NOMO-1 treated with DMSO at 0.1 percent for 48 hours (cell line): ENCODE results near the gene EPHA4.

Experiments
- DNase-seq: peaks from one replicate; lab custom pipeline; 2025; ENCODE audit not compliant: unreplicated experiment; lab: John Stamatoyannopoulos, UW

The EPHA4 gene

DNA sequence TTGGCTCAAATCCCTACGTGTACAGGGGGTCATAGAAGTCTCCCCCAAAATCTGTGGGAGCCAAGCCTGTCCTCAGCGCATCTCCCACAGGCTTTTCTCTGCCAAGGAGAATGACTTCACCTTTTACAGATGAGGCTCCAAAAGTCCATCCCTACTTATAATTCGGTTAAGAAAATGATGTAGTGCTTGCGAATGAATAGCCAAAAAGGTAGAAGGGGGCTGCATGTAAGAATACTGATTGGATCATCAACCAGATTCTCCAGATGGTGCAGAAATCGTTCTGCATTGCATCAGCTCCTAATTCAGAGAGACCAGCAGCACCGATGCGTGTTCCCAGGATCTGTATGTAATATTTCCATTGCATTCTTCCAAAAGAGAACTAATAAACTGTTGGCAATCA, 91.9 kb downstream of the EPHA4 start:
- DNase-seq: no peak

DNA sequence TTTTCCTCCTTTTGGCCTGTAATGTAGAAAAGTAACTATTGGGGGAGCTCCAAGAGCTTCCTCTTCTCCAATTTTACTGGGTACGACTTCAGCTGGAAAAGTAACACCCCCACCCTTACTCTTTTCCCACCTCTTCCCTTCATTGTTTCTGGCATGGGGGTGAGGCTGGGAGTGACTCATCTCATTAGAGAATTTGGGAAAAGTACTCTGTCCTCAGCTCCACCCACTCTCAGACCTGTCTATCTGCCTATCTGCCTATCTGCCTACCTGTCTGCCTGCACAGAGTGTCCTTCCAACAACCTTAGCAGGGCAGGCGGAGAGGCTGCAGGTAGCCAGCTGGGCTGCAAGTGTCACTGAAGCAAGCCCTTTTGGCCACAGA, 93.6 kb downstream of the EPHA4 start:
- no peak for DNase-seq

DNA sequence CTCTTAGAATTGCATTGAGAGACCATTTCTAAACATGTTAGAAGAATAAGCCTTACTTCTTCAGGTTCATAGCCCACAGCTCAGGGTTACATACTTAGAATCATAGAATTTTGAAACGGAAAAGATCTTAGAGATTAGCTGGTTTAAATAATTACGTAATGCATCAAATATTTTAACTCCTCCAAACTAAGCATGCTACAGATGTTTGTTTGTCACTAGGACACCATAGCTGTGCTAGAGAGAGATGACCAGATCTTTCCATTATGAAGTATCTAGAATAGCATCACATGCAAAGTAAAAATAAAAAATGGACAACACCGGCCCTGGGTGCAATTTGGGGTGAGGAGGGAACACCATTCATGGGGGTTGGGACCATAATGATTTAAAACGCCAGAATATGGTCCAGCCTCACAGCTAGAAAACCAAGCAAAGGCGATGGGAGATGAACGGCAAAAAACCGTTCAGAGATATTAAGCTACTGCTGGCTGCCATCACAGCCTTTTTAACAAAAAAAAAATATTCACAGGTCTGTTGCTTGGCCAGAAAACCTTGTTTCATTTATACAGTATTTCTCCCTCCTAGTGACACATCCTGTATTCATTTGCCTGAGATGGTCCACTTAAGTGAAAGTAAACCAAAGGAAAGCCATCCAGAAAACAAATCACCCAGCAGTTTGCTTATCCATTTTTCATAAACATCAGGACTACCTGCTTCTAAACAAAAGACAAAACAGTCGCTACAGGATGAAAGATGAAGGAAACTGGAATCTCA, 94.2 kb downstream of the EPHA4 start:
- no peak for DNase-seq

DNA sequence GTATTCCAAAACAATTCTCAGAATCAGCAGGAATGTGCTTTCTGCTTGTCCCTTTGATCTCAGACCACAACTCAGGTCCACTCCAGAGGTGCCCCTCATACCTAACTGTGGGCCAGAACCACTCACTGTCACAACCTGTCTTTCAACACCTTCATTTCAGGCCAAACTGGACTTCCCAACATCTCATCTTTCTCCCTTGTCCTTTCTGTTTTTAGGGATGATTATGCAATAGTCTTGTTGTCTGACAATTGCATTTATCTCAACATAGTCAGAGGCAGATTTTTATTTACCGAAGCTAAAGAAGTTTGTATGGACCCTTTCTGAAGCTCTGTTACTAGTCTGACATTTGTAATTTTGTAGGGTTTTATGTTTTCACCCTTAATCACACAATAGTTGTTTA, 95.9 kb downstream of the EPHA4 start:
- DNase-seq: no peak

DNA sequence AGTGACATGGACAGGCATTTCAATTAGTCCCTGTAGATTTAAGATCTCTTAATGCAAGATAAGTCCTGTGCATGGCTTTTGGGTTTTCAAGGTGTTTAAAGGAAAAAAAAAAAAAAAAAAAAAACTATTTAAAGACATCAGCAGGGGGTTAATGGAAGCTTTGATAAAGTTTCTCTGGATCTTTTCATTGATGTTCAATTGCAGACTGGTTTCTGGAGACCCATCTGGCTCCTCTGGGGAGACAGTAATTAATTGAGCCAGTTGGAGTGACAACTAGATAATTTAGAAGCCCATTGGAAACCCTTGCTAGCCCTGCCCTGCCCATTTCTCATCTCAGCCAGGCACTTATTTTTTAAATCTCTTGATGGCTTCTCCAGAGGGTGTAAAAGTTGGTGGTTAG, 98.7 kb downstream of the EPHA4 start:
- DNase-seq: no peak

DNA sequence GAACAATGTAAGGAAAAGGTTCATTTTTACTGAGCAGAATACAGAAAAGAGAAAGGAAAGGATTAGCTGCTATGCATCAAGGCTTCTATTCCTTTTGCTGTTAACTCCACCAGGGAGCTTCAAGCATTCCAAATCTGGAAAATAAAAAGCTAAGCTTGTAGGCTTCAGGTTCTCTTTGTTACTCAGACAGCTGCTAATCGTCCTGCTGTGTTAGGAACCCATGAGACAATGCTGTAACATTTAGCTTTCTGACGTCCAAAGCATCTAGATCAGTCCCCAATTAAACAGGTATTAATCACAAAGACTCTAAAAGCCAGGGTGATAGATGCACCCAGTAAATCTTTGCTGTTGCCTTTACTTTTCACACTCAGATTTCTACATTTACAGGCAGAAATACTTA, 103.8 kb downstream of the EPHA4 start:
- no peak for DNase-seq

DNA sequence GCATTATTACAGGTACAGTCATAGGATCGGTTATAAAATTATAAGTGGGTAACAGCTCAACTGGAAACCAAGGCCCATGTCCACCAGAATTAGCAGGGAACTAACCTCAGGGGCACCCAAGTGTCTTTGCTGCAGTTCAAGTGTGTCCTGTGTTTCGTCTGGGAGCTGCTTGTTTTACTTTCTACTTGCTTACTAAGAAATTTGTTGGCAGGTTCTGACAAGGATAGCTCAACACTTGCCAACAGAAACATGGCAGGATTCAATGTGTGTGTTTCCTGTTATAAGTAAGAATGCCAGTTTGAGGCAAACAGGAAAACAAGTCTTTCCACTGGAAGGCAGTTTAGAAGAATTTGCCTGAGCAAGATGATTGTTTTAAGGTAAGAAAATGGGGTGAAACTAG, 104.5 kb downstream of the EPHA4 start:
- DNase-seq: no peak

DNA sequence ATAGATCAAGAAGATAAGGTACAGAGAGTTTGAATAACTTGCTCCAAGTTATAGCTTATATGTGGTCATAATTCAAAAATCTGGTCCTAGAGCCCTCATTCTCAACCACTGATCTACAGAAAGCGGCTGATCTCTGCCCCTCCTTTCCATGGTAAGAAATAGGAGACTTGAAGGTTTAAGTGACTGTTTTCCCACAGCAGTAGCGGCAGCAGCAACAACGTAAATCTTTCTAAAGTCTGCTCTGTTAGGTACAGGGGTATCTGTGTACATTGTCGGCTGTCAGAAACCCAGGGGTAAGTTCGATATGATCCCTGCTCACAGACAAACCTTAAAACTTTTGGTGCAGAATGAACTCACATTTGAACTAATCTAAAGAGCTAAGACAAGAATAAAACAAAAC, 105.4 kb downstream of the EPHA4 start:
- no peak for DNase-seq

DNA sequence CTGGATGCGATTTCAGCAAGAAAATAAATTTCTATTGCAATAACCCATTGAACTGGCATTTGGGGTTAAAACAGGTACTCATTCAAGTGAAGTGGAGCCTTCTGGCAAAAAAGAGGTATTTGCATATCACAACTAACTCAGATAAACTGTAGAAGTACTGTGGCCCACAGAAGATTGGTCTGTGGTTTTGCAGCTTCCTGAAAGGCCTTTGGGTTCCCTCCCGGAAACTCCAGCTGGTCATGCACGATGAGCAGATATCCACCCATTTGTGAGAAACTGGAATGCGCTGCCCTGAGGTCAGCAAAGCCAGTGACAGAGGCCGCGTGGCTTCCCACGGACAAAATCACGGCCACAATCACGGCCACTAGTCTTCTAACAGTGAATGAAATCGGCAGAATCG, 106.3 kb downstream of the EPHA4 start:
- DNase-seq: peak; percentile 47

DNA sequence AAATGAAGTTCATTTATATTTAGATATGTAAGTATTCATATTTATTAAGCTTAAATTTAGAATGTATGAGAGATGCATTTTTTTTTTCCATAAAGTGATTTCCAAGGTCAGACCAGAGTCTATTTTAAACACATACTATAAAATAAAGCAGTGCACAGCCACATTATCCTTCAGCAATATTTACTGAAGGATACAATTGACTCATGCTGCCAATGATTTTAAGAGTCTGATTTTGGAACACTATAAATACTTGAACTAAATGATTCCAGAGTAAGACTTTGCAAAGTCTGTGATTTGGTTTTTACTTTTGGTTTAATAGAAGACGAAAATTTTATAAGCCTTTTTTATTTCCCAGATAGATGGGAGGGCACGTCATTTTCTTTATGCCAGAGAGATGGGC, 107.1 kb downstream of the EPHA4 start:
- no peak for DNase-seq

DNA sequence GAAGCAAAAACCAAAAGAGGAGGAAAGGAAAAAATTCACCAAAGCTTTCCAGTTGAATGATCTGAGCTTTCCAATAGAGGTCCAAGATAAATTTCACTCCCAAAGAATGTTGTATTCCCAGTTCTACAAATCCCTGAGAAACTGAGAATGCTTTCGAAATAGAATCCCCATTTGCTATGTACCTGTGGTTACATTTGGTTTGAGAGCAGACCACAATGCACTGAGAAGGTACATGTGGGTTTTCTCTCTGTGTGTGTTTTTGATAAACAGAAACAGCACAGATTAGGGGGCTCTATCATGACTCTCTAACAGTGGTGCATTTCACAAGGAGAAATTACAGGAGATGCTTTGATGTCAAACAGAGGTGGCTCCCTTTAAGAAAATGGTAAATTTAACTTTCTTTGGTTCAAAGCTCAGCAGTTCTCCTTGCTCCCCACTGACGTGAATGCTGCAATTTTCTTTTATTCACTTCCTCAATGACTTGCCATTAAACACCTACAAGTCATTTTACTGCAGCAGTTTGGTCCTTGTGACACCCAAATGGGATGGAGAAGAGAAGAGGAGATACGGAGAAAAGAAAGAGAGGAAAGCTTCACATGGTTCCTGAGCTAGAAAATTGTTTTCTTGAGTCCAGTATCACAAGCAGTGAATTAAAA, 108.7 kb downstream of the EPHA4 start:
- peak; percentile 23 for DNase-seq

DNA sequence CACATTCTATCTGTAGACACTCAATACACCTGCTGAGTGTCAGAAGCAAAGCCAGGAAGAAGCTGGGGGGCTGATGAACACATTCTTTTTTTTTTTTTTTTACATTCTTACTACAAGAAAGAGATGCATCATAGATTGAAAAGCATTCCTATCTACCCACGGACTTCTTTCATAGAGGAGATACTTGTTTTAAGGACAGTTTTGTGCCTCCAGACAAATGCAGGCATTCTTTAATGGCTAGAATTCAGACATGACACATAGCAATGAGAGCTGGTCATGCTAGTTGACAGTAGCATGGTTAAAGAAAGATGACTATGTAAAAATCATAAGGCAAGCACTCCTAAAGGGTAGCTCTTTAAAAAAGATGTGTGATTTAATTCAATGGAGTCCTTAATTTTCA, 110.2 kb downstream of the EPHA4 start:
- no peak for DNase-seq

DNA sequence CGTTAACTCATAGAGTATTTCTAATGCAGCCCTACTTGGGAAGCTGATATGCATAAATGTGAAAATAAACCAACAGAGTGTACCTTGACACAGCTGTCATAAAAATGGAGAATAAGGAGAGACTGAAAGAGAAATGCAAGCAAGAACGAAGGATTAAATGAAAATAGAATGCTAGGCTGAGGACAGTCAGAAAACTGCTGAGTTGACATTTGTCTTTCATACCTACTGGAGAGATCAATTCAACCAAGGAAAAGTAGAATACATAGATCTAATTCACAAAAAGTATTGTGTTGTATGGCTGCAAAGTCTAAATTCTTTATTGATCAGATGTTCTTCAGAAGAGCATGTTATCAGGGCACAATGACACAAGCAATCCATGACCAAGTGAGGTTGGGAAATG, 112.0 kb downstream of the EPHA4 start:
- no peak for DNase-seq

DNA sequence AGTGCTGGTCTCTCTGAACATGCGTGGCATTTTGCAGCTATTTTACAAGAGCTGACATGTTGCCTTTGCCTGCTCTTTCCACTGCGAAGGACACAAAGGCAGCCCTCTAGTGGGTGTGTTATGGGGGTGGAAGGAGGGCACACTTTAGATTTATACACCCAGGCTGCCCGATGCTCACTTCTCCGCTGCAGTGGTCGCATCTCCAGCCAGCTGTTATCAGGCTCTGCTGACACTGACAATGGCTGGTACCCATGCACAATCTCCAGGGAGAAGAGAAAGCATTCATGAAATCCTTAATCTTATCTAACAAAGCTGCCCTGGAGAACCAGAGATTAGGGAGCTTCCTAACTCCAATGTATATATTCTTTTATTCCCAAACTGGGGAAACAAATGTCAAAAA, 113.5 kb downstream of the EPHA4 start:
- no peak for DNase-seq

DNA sequence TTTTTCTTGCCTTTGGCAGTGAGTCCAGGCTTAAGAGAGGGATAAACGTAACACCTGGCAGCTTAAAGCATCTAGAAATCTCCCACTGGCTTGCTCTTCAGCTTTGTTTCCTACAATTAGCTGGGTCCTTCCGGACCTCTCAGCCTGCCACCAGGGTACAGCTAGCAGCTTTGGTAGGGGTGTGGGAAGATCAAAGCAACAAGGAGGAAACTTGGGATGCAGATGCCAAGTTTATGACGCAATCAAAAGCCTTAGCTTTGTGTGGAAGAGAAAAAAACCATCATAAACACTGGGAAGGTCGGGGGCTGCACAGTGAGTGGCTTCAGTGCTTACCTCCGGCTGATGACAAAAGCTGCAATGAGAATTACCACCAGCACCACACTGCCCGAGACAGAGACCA, 116.9 kb downstream of the EPHA4 start:
- no peak for DNase-seq

DNA sequence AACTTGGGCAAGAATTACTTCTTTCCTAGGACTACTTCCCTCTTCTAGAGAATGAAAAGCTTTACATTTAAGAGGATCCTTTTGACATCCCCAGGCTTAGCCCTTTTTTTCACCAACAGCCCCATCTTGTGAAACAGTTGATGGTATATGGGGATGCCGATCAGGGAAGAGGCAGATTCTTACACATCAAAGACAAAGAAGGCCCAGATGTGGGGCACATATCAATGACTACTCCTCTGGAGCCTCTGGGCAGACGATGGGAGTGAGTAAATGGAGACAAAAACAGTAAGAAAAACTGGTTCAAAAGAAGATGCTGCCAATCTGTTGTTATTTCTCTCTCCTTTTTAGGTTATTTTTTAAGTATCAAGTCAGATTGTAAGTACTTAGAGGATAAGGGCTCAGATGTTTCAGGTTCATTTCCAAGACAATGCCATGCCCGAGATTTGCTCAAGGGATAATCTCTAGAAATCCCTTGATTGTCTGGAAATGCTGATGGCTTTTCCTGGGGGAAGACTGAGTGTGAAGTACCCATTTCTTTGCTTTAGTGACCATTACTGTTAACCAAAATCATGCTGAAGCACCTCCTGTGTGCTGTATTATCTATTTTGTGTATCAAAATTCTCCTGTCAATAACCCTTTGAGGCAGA, 117.5 kb downstream of the EPHA4 start:
- peak; percentile 53 for DNase-seq

DNA sequence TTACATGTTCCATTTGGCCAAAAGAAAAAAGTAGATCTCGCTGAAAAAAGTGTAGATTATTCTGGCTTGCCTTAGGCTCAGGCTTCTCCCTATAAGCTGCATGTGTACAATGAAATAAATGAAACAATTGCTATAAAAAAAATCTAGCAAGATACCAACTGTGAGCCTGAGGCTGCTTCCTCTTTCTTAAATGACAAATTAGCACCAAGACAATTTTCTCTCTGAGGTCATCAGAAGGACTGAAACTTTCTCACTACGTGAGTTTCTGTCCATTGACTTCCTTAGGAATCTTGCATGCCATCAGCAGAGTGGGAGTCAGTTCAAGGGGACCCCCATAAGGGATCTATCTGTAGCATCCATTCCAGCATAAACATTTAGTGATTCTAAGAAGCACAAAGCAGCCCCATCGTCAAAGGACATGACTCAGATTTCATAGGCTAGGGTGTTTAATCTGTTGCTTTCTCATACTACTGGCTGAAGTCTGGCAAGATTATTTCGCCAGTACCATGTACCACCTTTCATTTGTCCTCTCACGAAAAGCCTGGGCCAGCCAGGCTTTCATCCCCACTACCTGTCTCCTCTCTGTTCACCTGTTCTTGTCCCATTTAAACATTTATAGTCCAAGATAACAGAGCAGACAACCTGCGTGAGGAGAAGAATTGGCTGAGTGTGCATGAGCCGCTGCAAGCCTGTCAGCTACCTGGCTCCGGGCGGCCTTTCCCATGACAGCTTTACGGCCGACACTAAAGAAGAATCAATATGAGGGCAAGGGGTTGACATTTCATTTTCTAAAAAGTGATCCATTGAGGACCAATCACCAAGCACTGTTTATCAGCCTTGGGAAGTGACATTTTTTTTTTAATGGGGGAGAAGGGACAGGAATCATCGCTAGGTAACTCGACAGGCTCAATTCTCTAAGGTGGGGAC, 120.0 kb downstream of the EPHA4 start:
- peak; percentile 67 for DNase-seq

DNA sequence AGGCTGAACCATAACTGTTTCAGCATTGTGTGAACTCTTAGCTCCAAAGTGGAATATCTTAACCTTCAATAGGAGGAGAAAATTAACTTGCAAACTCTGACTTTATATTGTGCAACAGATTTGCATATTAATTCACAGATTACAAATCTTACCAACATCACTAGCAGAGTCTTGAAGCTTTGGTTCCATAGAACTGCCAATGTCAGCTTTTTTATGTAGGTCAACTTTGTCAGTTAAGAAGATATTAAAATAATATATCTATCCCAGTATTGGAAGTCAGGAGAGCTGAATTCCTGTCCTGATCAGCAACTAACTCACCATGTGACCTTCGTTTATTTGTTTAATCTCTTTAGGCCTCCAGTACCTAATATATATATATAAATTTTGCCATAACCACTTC, 121.8 kb downstream of the EPHA4 start:
- no peak for DNase-seq

DNA sequence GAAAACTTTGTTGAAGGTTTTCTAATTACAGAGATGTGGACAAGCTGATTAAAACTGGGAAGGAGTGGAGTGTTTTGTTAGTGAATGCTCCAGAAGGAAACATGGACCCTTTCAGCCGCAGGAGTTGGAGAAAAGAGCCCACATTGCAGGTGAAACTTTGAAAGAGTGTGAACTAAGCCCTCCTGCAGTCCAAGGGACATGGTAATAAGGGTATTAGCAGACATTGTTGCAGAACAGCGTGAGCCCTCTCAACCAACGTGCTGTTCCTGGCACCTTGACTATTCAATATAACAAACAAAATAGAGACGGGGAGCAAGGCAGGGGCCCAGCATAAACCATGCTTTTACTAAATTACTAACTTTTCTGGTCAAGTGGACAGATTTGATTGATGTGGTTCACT, 122.7 kb downstream of the EPHA4 start:
- no peak for DNase-seq

DNA sequence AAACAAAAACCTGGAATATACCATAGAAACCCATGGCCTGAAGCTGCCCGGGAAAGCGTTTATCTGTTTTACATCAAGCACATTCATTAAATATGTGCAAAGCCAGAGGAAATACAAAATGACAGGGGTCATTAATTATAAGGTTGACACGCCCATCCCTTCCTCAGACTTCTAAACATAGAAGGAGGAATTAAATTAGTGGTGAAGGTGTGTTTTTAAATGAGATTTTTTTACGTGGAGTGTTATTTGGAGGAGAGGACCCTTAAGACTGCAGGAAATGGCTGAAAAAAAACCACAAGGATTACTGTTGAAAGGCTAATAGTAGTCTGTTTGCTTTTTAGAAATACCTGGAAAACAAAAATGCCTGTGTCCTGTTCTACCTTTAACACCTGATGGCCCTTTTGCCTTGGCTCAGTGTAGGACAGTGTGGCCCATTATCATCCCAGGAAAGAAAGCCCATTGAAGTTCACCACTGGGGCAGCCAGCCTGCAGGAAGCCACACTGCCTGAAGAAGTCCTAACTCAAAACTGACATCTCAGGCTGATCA, 123.2 kb downstream of the EPHA4 start:
- peak; percentile 47 for DNase-seq
